Measurements from ENCODE around the gene PCA3. TPM values are rescaled to one million over a fixed set of nuclear protein-coding genes. Genes with fewer than 3 reads are reported as not detected.

Gene PCA3
- total and polyA plus RNA-seq, 7 donors = under 0.01 to 0.79 (median 0.44) TPM; not detected in 3

DNA sequence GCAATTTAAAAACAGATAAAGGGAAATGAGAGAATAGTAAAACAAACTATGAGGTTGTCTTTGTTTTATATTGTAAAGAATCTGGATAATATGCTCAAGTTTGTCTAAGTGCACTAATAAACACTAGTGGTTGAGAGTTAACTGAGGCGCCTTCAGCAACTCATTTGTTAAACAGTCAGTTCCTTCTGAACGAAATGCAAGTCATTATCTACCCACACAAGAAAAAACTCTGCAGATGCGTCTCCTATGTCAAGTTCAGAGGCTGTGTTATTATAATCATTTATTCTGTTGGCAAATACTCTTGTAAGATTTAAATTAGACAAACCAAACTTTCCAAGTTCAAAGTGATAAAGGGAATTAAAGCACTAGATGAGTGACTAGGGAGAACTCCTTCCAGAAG, 20.3 kb upstream of the PCA3 start:
- Histone ChIP-seq H3K36me3 (peaks cover 0 to 4% (median 0%) of the 10 kb centered on the region in 4 donors), H3K27me3 (no peaks in the 10 kb centered on the region), H3K27ac (peak overlapping the region in 1 of 4 donors; percentile 14), H3K9me3 (no peaks in the 10 kb centered on the region), H3K4me1 (peaks cover 0 to 18% (median 11%) of the 10 kb centered on the region in 4 donors), H3K4me3 (no peak overlapping the region)
- WGBS, 2 donors = 38 to 81% methylated on average over 3 of the region's 3 CpGs
- intact Hi-C loops (cut with DNase I) = no loop called here
- no peak for DNase-seq
- TF ChIP-seq POLR2A (IDR thresholded peaks at IDR 0.05) = no peak

DNA sequence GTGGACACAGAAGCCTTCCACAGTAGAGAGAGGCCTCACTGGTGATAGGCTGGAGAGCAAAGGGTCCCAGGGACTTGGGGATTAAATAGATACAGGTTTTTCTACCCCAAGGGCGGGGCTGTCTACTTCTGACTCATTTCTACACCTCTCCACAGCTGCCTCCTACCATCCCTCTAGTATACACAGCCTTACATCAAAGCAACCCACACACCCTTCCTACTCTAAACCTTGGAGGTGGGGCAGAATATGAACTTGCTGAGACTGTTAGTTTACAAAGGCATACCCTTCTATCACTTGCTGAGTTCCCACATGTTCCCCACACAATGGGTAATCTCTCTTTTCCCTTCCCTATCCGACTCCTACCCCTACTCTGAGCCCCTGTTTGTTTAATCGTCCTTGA, 19.9 kb upstream of the PCA3 start:
- no peak overlapping the region for H3K4me3 ChIP-seq
- no peak for DNase-seq
- intact Hi-C loops (cut with DNase I) = no loop called here
- H3K27me3 ChIP-seq = no peaks in the 10 kb centered on the region
- H3K4me1 ChIP-seq = peaks cover 0 to 18% (median 13%) of the 10 kb centered on the region in 4 donors
- no peak for TF ChIP-seq EP300 (IDR thresholded peaks at IDR 0.05)
- TF ChIP-seq POLR2A (IDR thresholded peaks at IDR 0.05) = no peak
- TF ChIP-seq POLR2AphosphoS5 (IDR thresholded peaks at IDR 0.05) = no peak
- TF ChIP-seq, protein P1, sequence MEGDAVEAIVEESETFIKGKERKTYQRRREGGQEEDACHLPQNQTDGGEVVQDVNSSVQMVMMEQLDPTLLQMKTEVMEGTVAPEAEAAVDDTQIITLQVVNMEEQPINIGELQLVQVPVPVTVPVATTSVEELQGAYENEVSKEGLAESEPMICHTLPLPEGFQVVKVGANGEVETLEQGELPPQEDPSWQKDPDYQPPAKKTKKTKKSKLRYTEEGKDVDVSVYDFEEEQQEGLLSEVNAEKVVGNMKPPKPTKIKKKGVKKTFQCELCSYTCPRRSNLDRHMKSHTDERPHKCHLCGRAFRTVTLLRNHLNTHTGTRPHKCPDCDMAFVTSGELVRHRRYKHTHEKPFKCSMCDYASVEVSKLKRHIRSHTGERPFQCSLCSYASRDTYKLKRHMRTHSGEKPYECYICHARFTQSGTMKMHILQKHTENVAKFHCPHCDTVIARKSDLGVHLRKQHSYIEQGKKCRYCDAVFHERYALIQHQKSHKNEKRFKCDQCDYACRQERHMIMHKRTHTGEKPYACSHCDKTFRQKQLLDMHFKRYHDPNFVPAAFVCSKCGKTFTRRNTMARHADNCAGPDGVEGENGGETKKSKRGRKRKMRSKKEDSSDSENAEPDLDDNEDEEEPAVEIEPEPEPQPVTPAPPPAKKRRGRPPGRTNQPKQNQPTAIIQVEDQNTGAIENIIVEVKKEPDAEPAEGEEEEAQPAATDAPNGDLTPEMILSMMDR (IDR thresholded peaks at IDR 0.05) = no peak
- H3K27ac ChIP-seq = peak overlapping the region in 2 of 4 donors; percentile 3 to 14
- H3K9me3 ChIP-seq = no peaks in the 10 kb centered on the region
- WGBS, 2 donors = 71 to 79% methylated on average over 3 of the region's 3 CpGs
- peaks cover 0 to 4% (median 0%) of the 10 kb centered on the region in 4 donors for H3K36me3 ChIP-seq

DNA sequence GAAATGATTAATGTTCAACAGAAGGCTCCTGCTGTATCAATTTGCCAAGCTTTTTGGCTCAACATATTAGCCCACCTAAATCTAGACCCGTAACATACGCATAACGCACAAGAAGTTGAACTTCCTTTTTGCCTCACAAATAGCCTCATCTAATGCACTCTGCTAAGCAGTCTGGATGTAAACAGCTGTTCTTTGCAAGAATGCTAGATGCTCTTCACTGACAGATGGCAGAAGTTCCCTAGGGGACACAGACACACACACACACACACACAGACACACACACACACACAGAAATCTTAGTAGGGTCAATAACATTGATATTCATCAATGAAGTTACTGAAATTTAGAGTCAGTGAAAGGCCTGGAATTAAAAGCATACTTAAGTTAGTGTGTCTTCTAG, 13.2 kb upstream of the PCA3 start:
- Histone ChIP-seq H3K27ac (no peak overlapping the region), H3K4me3 (no peak overlapping the region), H3K27me3 (no peaks in the 10 kb centered on the region), H3K4me1 (peaks cover 0 to 21% (median under 1%) of the 10 kb centered on the region in 4 donors), H3K9me3 (no peaks in the 10 kb centered on the region), H3K36me3 (peaks cover 0 to 14% (median 2%) of the 10 kb centered on the region in 4 donors)
- DNase-seq = no peak
- intact Hi-C loops (cut with DNase I) = no loop called here
- no peak for TF ChIP-seq POLR2AphosphoS5 (IDR thresholded peaks at IDR 0.05)
- TF ChIP-seq EP300 (IDR thresholded peaks at IDR 0.05) = no peak
- no peak for TF ChIP-seq POLR2A (IDR thresholded peaks at IDR 0.05)
- TF ChIP-seq, protein P1 (IDR thresholded peaks at IDR 0.05) = no peak
- 73 to 91% methylated on average over 3 of the region's 3 CpGs for WGBS, 2 donors

DNA sequence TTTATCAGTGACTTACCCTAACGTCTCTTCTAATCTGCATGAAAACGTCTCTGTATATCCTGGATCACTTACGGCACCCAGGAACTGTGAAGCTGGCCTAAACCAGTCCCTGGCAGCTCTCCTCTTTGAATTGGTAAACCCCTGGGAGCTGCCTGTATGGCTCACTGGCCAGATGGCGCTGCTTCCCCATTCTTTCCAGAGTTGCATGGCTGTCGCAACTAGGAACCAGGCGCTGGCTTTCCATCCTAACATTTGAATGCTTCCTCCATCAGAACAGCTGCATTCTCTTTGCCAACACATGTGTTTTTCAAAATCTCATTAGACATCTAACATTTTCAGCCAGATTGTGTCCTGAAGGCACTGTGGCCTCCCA, 8.0 kb upstream of the PCA3 start:
- H3K36me3 ChIP-seq = peaks cover 0 to 38% (median 0%) of the 10 kb centered on the region in 4 donors
- H3K4me1 ChIP-seq = peaks cover 0 to 30% (median 11%) of the 10 kb centered on the region in 4 donors
- no peak overlapping the region for H3K27ac ChIP-seq
- WGBS, 2 donors = 34 to 68% methylated on average over 6 of the region's 6 CpGs
- DNase-seq = peak; percentile 63
- H3K27me3 ChIP-seq = no peaks in the 10 kb centered on the region
- no peak overlapping the region for H3K4me3 ChIP-seq
- TF ChIP-seq, protein P1 (IDR thresholded peaks at IDR 0.05) = no peak
- no peak for TF ChIP-seq EP300 (IDR thresholded peaks at IDR 0.05)
- no peak for TF ChIP-seq POLR2AphosphoS5 (IDR thresholded peaks at IDR 0.05)
- no peak for TF ChIP-seq POLR2A (IDR thresholded peaks at IDR 0.05)
- intact Hi-C loops (cut with DNase I) = no loop called here
- no peaks in the 10 kb centered on the region for H3K9me3 ChIP-seq

DNA sequence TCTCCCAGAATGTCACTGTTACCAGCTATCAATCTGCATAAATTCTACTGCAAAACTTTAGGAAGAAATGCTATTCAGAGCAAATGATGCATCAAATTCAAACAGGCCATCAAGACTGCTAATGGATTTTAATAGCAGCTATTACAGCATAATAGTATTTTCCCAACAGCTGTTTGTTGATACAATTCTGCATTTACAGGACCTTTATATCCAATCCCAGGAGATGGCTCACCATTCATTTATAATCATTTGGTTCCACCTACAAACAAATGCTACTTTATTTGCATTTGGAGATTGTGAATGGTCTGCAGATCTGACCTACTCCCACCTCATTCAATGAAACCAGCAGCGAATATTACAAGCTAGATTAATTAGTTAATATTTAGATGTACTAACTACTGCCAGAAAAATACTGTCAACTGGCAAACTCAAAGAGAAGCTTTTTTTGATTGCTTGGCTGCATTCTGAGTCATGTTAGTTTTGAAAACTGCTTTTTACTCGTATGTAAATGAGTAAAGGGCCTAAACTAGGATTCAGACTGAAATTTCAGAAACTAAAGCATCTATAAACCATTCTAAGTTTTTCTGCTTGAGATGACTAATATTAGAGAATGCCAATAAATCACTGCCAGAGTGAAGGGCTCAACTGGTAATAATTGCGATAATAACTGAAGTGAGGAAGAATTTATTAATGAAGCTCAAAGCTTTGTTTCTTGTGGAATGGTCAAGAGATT, 7.1 kb upstream of the PCA3 start:
- Histone ChIP-seq H3K27me3 (no peaks in the 10 kb centered on the region), H3K27ac (no peak overlapping the region), H3K9me3 (no peaks in the 10 kb centered on the region), H3K36me3 (peaks cover 0 to 38% (median 0%) of the 10 kb centered on the region in 4 donors), H3K4me1 (peaks cover 0 to 33% (median 17%) of the 10 kb centered on the region in 4 donors), H3K4me3 (no peak overlapping the region)
- TF ChIP-seq POLR2AphosphoS5 (IDR thresholded peaks at IDR 0.05) = no peak
- TF ChIP-seq POLR2A (IDR thresholded peaks at IDR 0.05) = no peak
- TF ChIP-seq, protein P1 (IDR thresholded peaks at IDR 0.05) = no peak
- no peak for TF ChIP-seq EP300 (IDR thresholded peaks at IDR 0.05)
- intact Hi-C loops (cut with DNase I) = no loop called here
- DNase-seq = no peak
- WGBS, 2 donors = 86 to 91% methylated on average over 3 of the region's 3 CpGs

Data from sigmoid colon (tissue), 7 donors.